GM04504 (cell line): ENCODE data around the gene FHIT.
A peak's percentile ranks its signal among the peaks of the same experiment; 100 is the strongest.

ENCODE experiments used
- DNase-seq: peaks from one replicate; pipeline ENCODE4 v3.0.0-alpha.2; 2012; ENCODE audit warnings: low read depth

The FHIT gene

GRCh38 chr3:60469481-60469880, 781.8 kb downstream of the FHIT start:
- DNase-seq = no peak

DNA sequence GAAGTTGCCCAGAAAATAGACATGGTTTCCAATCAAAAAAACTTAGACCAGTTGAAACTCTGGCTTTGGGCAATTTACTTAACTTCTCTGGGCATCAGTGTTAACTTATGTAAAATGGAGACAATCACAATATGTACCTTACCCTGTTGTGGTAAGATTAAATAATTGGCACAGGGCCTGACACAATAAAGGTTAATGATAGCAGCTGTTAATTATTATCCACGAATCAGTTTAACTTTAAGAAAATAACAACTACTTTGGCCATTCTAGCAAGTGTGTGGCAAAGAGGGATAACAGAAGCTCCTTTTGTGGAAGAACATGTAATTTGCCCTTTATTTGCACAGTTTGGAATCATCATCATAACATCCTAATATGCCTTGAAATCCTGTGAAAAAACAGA, 787.6 kb downstream of the FHIT start:
- DNase-seq = no peak

GRCh38 chr3:60461267-60461666, 790.0 kb downstream of the FHIT start:
- no peak for DNase-seq

- no peak for DNase-seq
These were observed 795.1 kb downstream of the FHIT start for GRCh38 chr3:60456180-60456579.

DNA sequence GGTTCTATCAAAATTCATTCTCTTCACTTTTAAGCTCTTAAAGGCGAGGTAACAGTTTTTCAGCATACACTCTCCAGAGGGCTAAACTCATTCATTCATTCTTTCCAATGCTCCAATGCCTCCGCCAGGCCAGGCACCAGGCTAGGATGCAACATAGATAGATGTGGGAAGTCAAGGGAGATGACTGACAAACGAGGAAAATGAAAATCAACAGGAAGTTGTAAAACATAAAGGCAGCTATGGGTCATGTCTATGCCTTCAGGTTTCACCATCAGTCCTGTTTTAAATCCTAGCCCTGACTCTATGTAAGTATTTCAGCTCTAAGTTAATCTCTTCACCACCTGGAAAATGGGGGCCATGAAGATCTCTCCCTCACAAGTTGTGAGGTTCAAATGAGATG, 797.9 kb downstream of the FHIT start:
- DNase-seq = no peak

- peak; percentile 26 for DNase-seq
These were observed 802.6 kb downstream of the FHIT start for GRCh38 chr3:60448696-60449095.

- DNase-seq = no peak
These were observed 805.8 kb downstream of the FHIT start for GRCh38 chr3:60445446-60445845.

GRCh38 chr3:60444898-60445437, 806.3 kb downstream of the FHIT start:
- DNase-seq = no peak

- DNase-seq = no peak
These were observed 810.4 kb downstream of the FHIT start for GRCh38 chr3:60440869-60441268.

DNA sequence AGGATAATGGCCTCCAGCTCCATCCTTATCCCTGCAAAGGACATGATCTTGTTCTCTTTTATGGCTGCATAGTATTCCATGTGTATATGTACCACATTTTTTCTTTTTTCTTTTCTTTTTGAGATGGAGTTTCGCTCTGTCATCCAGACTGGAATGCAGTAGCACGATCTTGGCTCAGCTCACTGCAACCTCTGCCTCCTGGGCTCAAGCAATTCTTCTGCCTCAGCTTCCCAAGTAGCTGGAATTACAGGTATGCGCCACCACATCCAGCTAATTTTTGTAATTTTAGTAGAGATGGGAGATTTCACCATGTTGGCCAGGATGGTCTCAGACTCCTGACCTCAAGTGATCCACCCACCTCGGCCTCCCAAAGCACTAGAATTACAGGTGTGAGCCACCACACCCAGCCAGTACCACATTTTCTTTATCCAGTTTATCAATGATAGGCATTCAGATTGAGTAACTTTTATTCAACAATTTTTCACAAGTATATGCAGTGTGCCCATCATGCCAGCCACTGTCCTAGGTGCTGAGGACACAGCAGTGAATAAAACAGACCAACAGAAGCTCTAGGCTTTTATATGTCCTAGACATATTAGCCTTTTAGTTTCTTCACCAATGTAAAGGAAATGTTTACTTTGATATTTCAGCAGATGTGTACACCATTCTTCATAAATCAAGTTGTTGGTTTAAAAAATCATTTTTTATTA, 815.2 kb downstream of the FHIT start:
- no peak for DNase-seq

DNA sequence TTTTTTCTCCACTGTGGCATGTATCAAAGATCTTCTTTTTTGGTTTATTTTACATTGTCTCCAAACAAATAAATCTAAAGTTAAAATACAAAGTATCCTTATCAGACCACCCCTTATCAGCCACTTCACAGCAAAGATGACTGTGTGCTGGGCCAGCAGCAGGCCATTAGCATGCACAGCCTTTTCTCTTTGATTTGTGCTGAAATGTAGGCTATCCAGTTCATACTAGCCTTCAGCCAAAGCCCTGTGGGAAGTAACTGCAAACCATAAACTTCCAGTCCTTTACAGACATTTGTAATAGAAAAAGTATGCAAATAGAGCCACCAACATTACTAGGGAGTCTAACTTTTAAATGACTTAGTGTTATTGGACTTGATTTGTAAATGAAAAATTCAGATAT, 816.3 kb downstream of the FHIT start:
- no peak for DNase-seq

GRCh38 chr3:60434323-60434722, 816.9 kb downstream of the FHIT start:
- DNase-seq = no peak

GRCh38 chr3:60431599-60431958, 819.7 kb downstream of the FHIT start:
- peak; percentile 16 for DNase-seq

- DNase-seq = no peak
These were observed 821.0 kb downstream of the FHIT start for GRCh38 chr3:60430205-60430604.

DNA sequence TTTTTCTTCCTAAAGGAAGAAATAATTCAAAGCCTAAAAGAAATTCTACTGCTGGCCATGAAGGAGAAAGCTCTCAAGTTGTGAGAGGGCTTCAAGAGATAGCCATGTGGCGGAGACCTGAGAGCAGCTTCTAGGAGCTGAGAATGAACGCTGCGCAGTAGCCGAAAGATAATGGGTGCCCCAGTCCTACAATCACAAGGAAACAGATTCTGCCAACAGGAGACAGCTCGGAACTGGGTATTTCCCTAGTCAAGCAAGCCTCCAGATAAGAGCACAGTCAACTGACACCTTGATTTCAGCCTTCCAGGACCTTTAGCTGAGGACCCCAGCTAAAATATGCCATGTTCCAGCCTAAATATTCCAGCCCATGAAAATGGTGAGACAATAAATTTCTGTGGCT, 824.1 kb downstream of the FHIT start:
- DNase-seq = no peak

- no peak for DNase-seq
These were observed 826.3 kb downstream of the FHIT start for GRCh38 chr3:60424942-60425341.

GRCh38 chr3:60424034-60424433, 827.2 kb downstream of the FHIT start:
- DNase-seq = no peak

DNA sequence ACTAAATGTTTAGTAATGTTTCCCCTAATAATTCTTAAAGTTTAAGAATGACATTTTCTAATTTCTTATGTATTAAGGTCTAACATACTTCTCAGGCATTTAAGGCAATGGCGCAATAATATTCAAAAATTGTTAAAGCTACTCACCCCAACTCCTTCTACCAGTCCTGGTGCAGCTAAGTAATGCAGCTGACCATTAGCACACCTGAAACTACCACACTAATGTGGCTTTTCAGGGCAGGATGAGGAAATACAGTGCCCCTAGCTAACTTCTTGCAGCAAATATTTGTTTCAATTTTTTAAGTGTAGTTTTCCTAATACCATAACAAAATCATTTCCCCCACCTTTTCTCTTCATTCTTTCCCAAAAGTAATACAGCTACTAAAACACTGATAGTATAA, 827.7 kb downstream of the FHIT start:
- DNase-seq = no peak

DNA sequence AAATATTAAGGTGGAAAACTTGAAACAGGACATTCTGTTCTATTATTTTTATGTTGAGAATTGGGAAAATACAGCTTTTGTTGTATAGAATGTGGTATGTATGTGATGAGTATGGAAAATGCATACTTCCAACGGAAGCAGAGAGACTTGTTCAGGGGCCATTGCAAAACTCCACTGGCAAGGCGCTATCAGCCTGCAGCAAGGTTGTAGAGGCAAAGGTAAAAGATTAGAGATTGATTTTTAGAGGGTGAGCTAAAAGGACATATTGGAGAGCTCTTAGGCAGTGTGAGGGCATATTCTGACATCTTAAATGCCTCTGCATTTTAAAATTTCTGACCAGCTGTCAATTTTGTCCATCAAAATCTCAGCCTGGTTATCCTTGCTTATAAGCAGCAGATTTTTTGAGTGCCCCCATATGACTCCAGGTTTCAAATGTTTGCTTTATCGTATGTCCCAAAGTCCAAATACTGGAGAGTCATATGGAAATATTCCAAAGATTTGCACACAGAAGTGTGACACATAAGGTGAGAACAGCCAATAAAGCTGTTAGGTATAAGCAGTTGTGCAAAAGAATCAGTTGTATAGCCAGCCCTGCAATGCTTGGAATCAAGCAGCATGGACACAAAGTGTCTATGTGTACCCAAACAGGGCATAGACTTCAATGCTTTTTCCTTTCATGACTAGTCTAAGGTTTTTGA, 829.4 kb downstream of the FHIT start:
- DNase-seq = no peak

DNA sequence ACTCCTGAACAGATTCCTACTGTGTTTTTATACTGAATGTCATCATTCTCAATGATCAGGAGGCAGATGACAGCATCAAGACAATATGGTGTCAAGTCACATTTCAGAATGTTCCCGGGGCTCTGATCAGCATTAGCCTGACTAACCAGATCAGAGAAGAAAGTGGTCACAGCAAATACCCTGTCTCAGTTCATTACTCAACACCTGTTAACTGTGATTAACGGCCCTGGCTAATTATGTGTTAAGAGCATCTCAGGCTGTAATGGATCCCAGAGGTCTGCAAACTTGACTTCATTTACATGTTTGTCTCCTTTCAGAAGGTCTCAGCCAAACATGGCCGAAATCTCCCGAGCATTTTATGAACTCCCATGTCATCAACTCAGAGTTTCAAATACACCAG, 833.7 kb downstream of the FHIT start:
- no peak for DNase-seq

DNA sequence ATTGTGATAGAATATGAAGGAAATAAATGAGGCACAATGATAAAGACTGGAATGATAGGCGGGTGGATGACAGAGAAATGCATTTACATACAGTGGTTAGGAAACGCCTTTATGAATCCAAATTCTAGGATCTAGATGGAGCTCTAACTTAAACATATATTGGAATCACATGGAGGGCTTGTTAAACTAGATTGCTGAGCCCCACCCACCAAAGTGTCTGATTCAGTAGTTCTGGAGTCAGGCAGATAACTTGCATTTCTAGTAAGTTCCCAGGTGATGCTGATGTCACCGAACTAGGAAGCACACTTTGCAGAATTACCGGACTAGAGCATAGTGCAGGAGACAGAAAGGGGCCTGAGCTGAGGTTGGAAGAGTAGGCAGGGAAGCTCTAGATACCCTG, 837.2 kb downstream of the FHIT start:
- DNase-seq = no peak

- no peak for DNase-seq
These were observed 837.7 kb downstream of the FHIT start for GRCh38 chr3:60413551-60413950.

DNA sequence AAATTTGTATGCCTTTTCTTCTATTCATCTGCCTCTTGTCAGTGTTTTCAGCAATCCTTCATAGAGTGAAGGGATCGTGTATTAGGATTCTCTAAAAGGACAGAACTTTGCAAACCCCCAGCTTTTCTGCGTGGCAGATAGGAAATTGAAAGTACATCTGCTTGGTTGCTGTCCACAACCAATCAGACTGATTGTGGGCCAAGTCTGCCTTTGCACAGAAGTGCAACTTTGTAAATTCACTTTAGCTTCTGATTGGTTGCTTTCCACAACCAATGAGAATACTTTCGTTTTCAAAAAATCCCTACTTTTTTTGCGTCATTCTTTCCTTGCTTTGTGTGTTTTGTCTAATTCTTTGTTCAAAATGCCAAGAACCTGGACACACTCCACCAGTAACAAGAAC, 847.4 kb downstream of the FHIT start:
- DNase-seq = no peak

GRCh38 chr3:60402931-60403330, 848.3 kb downstream of the FHIT start:
- no peak for DNase-seq
